GM19099 (cell line): ENCODE data around the gene TAF10.
A peak's percentile ranks its signal among the peaks of the same experiment; 100 is the strongest.

Experiments used
- POLR2A ChIP-seq: IDR thresholded peaks from 3 replicates; pipeline ENCODE4 v1.6.1; 2011; ENCODE audit warnings: low read depth; ENCODE audit not compliant: insufficient read length; ENCODE audit errors: extremely low read depth

Gene TAF10

DNA sequence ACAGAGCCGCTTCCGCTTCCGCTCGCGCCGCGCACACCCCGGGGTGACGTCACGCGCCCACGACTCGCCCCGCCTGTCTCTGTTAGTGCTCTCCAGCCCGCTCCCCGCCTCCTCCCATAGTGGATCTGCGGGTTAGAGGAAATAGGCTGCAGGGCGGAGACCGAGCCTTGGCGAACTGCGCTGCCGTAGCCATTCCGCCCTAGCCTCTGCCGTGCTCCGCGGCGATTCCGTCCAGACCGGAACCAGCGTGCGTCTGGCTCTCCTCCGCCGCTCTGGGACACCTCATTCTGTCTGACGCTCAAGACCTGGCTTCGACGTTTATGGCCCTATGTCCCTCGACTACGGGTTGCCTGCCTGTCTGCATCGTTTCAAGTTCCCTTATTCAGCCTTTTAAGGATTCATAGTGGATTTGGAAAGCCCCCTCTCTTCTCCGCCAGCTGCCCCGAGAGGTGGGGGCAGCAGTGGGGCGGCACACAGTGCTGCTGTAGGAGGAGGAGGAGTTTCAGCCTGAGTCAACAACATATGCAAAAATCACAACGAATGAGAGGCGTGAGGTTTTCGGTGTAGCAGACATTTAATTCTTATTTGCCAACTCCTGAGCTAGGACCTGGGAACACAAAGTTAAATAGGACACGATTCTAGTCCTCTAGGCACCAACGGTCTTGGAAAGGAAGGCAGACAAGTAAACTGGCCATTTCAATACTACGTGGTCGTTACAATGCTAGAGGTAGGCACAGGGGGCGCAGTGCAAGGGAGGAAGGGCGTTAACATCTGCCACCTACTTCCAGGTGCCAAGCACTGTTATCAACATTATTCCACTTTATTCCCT is at the start of gene TAF10:
TAF10 (minus strand) TSS at position 4 of the 829 bp plus-strand sequence. CDS start 27 bp downstream, outside the sequence.
- TF ChIP-seq POLR2A, result peak; percentile 93

DNA sequence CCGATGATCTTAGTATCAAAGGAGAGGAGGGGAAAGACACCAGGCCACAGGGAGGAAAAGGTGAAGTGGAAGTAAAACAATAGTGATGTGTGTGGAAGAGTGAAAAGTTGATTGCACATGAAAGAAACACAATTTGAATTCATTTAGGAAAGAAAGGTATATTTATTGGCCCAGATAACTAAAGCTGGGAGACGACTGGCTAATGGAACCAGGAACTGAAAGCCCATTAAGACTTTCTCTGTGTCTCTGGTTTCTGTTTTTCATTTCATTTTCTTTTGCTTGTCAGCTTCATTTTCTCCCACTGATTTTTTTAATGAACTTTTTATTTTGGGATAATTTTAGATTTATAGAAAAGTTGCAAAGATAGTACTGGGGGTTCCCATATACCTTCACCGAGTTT is 48.7 kb upstream of the TAF10 start:
- no peak for TF ChIP-seq POLR2A

DNA sequence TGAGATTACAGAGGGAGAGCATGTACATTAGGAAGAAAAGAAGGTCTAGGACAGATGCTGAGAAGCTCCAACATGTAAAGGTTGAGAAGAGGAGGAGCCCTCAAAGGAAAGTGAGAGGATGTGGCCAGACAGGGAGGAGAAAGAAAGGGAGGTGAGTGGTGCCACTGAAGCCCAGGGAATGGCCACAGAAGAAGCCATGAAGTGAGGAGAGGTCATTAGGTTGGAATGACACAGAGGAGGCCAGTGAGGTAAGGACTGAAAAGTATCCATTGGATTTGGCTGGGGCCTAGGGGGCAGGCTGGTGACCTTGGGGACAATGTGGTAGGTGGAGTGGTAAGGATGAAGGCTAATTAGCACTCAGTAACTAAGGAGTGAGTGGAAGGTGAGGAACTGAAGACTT is 46.6 kb upstream of the TAF10 start:
- TF ChIP-seq POLR2A, result no peak

DNA sequence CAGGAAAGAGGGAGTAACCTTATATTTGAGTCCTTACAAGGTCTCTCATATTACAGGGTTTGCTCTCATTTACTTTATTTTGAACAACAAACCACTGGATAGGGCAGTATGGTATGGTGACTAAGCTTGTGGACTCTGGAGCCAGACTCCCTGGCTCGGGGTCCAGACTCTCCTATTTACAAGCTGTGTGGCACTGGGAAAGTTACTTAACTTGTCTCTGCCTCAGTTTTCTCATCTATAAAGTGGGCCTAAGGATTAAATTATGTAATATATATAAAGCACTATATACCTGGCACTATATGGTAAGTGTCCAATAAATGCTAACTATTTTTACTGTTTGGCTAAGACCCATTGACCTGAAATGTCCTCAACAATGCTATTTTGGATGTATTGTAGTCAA is 45.3 kb upstream of the TAF10 start:
- no peak for TF ChIP-seq POLR2A

DNA sequence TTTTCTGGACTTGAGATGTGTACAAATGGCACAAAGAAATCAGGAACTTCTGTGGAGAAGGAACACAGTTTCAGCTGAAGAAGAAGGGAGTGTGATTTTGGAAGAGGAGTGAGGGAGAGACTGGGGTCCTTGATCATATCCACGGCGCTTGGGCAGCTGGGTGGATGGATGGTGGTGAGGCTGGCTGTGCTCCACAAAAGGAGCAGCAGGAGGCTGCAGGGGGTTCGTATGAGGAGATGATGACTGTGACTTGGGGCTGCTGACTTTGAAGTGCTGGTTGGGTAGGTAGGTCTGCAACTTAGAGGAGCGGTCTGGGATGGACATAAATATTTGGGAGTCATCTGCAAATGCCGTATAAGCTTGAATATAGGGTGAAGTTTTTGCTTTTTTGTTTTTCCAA is 44.9 kb upstream of the TAF10 start:
- no peak for TF ChIP-seq POLR2A

DNA sequence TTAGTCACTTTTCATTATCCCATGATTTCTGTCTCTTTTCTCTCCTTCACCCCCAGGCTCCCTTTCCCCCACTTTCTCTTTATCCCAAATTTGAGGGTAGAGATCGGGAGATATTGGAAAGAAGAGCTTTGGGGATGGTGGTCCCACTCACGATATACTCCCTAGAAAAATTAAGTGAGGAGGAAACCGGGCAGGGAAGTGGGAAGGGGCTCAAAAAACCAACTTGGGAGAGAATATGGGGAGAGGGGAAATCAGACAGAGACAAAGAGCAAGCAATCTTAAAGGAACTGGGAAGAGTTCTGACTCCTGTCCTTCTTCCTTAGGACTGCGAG is 44.5 kb upstream of the TAF10 start:
- TF ChIP-seq POLR2A, result no peak

DNA sequence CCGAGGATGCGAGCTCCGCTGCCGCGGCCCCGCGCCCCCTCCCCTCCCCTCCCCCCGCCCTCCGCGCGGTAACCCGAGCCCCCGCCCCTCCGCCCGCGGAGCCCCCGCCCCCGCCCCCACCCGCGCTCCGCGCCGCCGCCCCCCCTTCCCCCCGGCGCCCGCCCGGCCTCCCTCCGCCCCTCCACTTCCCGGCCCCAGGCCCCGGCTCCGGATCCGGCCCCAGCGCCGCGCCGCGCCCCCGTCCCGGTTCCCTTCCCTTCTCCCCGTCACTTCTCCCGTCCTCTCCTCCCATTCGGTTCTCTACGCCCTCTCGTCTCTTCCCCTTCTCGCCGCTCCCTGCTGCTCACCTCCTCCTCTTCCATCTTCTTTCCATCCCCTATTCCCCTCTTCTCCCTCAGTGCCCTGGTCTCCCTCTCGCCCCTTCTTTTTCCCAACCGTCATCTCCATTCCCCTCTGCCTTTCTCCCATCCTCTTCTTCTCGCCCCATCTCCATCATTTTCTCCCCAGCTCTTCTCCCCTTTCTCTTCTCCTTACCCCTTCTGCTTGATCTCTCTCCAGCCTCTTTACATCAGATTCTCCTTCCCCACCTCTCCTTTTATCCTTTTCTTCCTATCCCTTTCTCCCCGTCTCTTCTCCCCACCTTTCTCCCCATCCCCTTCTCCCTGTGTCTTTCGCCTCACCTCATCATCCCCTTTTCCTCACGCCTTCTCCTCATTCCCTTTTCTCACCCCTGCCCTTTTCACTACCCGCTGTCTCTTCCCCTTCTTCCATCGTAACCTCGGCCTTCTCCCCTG is 44.0 kb upstream of the TAF10 start, which contains the start of gene DCHS1:
DCHS1 (minus strand) TSS at position 20 of the 794 bp plus-strand sequence. CDS start 14,196 bp downstream, outside the sequence.
- no peak for TF ChIP-seq POLR2A

DNA sequence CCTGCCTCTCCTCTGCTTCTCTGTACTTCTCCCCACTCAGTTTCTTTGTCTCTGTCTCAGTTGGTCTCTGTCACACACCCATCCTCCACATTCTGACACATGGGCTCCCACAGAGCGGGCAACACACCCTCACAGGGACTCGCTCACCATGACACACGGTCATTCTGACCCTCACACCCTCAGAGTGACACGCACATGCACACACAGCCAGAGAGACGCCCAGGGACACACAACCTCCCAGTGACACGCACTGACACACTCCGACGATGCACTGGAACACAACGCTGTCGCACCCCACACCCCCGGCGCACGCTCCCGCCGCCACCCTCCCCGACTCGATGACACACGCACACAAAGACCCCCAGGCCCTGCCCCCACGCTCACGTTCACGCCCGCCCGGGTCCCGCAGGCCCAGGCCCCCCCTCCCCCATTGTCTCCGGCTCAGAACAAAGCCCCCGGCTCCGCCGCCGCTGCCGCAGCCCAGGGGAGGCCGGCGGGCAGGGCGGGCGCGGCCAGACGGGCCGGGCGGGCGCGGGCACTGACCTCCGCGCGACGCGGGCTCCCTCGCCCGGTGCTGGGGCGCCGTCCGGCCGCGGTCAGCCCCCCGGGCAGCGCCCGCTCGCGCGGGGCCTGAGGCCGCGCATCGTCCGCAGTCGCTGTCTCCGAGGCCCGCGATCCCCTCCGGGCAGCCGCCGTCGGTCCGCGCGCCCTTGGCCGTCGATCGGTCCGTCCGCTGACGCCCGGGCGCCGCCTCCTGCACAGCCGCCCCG is 43.2 kb upstream of the TAF10 start:
- TF ChIP-seq POLR2A, result no peak

DNA sequence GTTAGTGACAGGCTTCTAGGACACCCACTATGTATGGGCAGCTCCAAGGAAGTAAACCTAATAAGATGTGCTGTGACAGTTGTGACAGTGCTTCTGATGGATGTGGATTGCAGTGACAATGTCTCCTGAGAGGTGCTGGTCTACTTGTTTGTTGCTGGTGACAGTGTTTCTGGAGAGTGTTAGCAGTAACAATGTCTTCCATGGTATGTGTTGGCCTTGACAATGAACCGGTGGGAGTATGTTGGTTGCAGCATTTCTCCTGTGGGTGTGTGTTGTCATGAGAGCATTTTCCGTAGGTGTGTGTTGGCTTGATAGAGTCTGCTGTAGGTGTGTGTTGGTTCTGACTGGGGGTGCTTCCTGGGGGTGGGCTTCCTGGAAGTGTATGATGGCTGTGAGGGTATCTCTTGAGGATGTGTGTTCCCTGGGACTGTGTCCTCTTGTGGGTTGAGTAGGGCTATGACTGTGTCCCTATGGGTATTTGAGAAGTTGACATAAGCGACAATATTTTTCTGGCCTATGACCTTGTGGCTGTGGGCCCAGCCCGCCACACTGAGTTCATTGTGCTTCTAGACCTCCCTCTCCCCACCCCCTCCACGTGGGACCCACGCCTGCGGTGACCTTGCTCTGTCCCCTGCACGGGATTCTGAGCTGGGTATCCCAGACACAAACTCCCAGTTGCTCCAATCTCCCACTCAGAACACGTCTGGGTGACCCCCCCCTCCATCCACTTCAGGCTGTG is 42.4 kb upstream of the TAF10 start:
- no peak for TF ChIP-seq POLR2A

DNA sequence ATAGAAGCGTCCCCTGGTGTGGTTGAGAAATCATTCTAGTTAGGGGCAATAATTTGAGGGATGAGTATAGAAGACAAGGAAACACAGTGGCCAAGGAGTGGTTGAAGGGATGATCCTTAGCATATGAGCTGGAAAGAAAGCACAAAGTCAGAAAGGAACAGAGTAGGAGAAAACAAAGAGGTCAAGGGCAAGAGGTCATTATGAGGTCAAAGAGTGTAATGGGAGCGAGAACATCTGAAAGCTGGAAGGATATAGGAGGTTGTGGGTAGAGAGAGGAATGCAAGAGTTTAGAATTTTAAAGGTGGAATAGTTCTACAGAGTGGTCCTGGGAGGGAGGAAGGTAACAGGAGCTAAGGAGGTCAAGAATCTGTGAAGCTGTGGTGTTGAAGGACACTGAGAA is 41.6 kb upstream of the TAF10 start:
- TF ChIP-seq POLR2A, result no peak

DNA sequence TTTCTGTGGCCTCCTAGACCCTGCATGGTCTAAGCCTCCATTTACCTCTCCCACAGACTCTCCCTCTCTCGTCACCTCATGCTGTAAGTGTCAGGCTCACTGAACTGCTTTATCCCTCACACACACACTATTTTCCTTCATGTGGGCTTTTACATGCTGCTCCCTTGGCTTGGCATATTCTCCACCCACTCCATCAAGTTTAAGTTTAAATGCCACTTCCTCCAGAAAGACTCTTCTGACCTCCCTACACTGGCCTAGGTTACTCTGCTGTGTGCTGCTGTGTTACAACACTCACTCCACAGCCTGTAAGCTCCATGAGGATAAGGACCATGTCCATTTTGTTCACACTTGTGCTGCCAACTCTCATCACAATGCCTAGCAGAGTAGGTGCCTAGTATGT is 41.1 kb upstream of the TAF10 start:
- TF ChIP-seq POLR2A, result no peak

DNA sequence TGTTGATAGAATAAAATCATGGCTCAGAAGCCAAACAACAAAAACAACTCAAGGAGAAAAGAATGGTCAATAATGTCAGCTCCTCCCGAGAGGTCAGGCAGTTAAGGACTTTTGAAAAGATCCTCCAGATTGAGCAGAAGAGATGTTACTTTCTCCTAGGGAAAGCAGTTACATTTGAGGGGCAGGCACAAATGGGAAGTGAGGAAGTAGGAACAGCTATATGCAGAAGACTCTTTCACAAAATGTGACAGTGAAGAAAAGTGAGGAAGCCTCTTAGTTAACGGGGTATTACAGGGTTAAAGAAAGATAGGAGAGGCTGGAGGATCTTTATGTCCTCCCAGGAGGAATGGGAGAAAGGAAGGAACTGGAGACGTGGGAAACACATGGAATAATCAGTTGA is 40.2 kb upstream of the TAF10 start:
- TF ChIP-seq POLR2A, result no peak

DNA sequence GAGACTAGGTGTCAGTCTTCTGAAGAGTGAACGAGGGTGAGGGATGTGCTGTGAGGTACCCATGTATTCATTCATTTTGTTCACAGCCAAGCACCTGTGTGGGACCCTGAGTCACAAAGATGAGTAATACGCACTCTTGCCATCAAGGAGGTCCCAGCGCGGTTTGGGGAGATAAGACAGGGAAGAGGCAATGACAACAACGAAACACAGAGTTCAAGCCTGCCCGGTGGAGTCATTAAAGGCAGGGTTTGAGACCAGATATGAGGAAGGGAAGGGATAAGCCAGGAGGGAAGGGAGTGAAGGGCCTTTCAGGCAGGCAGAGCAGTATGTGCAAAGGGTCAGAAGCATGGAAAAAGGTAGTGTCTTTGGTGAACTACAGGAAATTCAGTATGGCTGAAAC is 39.0 kb upstream of the TAF10 start:
- TF ChIP-seq POLR2A, result no peak

DNA sequence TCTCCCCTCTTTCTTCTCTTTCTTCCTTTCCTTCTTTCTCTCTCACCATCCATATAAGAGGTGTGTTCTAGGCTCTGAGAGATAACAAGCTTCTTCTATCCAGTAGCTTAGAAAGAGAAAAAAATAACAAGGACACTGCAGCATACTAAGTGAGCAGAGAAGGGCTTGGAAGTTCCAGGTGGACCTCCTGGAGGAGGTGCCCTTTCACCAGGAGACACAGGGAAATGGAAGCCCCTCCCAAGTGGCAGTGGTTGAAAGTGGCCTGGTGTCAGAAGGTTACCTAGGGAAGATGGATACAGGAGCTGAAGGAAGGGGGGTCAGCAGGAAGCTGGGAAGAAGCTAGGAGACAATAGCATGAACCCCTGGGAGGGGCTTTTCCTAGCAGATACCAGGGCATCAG is 38.1 kb upstream of the TAF10 start:
- no peak for TF ChIP-seq POLR2A

DNA sequence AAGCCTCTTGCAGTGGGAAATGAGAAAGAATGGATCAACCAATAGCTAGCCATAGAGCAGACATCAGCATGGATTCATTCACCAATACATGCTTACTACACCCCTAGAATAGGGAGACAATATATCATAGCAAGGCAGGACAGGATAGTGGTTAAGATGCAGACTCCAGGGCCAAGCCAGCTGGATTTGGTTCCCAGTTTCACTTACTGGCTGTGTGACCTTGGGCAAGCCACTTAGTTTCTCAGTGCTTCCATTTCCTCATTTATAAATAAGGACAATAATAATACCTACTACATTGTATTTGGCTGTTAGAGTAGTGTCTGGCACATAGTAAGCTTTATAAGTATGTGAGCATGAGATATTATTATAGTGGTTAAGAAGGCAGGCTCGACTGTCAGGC is 36.5 kb upstream of the TAF10 start:
- no peak for TF ChIP-seq POLR2A
